Keratinocyte (primary cell): ENCODE results near the gene CAMP.

Experiments
- EZH2 ChIP-seq: IDR thresholded peaks from one replicate; pipeline ENCODE4 v1.6.1; 2012; ENCODE audit warnings: inconsistent platforms, mild to moderate bottlenecking, low read length, moderate library complexity
- TF ChIP-seq, protein P1 (sequence below), 3 experiments: IDR thresholded peaks in 1 of 3; conservative IDR thresholded peaks in 1 of 3; optimal IDR thresholded peaks in 1 of 3; 2 replicates in 2 of 3; 3 replicates in 1 of 3; pipeline versions ENCODE3 to v1.5.1; 2011; ENCODE audit warnings: low read length in 3 of 3, mild to moderate bottlenecking in 3 of 3, moderate library complexity in 2 of 3, control low read depth in 1 of 3, inconsistent platforms in 1 of 3; ENCODE audit not compliant: insufficient read depth in 2 of 3; ENCODE audit errors: extremely low read depth in 1 of 3

DNA sequence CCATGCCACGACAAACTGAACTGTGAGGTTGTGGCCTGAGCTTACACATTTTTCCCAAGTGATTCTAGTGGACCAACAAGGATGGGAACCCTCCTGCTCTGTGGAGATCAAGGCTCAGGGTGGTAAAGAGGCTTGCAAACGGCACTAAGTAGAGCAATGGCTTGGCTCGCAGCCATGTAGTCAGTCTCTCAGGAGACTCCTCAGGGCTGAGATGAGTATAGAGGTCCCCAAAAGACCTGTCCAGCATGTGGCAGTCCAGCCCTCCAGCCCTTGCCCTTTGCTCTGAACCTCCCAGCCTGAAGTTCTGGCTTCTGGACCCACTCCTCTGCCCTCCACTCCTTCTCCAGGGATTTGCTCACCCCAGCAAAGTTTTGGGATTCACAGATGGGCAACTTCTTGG lies 8.3 kb upstream of the CAMP start:
- TF ChIP-seq, protein P1, sequence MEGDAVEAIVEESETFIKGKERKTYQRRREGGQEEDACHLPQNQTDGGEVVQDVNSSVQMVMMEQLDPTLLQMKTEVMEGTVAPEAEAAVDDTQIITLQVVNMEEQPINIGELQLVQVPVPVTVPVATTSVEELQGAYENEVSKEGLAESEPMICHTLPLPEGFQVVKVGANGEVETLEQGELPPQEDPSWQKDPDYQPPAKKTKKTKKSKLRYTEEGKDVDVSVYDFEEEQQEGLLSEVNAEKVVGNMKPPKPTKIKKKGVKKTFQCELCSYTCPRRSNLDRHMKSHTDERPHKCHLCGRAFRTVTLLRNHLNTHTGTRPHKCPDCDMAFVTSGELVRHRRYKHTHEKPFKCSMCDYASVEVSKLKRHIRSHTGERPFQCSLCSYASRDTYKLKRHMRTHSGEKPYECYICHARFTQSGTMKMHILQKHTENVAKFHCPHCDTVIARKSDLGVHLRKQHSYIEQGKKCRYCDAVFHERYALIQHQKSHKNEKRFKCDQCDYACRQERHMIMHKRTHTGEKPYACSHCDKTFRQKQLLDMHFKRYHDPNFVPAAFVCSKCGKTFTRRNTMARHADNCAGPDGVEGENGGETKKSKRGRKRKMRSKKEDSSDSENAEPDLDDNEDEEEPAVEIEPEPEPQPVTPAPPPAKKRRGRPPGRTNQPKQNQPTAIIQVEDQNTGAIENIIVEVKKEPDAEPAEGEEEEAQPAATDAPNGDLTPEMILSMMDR (optimal IDR thresholded peaks at IDR 0.05 in 1 of 3, IDR thresholded peaks at IDR 0.05 in 1 of 3, conservative IDR thresholded peaks at IDR 0.05 in 1 of 3; ENCODE audit: extremely low read depth in 1 of 3, insufficient read depth in 2 of 3, low read length in 3 of 3) = no peak
- TF ChIP-seq EZH2 = no peak
